NCI-H446 (cell line): ENCODE data around the gene FPGS.
"Not testable (repeated sequence)": the region's sequence is repeated elsewhere in the genome, so short reads cannot be mapped to it uniquely, and the experiment has no call there.

Experiments
- DNase-seq, 2 experiments: peaks; one replicate each; lab custom pipeline; 2025; lab: John Stamatoyannopoulos, UW

The FPGS gene

DNA sequence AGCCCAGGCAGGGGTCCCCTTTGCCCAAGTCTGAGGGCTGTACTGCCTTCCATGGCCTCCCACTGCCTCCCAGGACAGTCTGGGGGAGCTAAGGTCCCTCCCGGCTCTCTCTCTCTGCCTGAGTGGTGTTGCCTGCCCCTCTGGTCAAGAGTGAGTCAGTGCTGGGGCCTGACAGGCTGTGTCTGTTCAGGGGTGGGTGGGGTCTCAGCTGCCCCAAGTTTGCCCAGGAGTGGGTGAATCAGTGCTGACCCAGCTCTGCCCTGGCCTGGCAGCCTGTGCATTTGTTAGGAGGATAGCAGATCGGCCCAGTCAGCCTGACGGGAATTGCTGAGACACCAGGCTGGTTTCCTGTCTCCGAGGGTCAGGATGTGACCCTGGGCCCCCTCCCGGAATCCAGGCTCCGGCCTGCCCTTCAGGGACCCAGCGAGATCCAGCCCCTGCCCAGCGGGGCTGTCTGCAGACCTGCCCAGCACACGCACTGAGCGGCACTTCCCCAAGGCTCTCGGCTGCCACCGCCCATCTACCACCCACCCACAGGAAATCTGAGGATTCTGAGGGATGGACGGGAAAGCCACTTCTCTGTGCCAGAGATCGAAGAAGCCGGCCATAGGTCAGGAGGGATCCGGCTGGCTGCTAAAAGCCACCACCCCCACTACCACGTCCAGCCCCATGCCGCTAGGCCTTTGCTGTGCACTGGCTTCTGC is 35.8 kb downstream of the FPGS start:
- DNase-seq = no peak

DNA sequence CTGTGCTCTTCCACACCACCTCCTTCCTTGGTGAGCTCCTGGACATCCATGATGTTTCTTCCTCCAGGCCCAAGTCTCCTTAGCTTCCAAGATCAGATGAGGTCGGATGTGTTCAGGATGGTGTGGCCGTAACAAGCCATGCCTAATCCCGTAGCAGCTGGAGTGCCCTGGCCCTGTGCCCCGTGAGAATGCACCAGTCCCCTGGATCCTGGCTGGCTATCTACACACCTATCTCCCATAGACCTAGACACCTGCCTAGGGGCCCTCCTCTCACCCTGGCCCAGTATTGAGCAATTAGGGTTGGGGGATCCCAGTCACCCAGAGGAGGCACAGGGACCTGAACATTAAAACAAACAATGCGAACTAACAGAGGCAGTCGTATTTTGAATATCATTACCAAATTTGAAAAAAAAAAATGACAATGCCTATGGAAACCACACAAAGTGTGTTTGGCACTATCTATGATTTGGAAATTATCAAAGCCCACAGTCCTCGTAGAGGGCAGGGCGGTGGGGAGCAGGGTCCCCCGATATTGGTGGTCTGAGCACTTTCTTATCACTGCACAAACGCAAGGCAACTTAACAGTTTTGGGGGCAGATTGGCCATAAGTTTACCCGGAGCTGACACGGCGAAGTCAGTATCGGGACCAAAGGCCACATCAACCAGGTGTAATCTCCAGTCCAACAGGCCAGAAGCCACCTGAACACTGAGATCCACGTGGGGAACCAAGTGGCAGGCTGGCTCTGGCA is 38.6 kb downstream of the FPGS start:
- DNase-seq = no peak

DNA sequence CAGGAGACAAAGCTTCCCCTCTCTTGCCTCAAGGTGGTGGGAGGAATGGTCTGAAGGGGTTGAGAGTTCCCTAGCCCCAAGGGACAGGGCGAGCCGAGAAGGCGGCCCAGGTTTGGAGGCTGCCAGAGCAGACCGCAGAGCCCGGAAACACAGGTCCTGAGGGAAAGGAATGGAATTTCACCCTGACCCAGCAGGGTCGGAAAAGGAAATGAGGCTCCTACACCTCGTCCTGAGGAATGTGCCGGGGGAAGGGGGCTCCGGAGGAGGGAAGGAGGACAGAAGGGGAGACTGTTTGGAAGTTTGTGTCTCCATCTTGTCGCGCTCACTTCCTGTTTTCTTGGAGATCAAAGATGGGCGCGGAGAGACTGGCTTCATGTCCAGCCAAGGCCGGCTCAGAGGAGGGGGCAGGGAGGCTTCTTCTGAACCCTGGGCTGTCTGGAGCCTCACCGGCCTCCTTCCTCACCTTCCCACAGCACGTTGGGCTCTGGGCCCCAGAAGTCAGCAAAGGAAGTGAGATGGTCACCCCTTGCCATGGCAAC is 42.2 kb downstream of the FPGS start:
- no peak for DNase-seq

DNA sequence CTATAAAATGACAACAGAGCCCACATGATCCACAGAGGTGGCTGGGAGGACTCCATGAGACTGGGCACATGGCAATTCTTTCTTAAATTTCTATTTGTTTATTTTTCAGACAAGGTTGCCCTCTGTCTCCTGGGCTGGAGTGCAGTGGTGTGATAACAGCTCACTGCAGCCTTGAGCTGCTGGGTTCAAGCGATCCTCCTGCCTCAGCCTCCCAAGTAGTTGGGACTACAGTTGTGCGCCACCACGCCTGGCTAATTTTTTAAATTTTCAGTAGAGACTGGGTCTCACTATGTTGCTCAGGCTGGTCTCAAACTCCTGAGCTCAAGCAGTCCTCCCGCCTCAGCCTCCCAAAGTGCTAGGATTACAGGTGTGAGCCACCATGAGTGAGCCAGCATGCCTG is 42.9 kb downstream of the FPGS start:
- not testable (repeated sequence) for DNase-seq

GRCh38 chr9:127846443-127847177 is 43.9 kb downstream of the FPGS start:
- DNase-seq = no peak

GRCh38 chr9:127847178-127847510 is 44.5 kb downstream of the FPGS start:
- DNase-seq = no peak

DNA sequence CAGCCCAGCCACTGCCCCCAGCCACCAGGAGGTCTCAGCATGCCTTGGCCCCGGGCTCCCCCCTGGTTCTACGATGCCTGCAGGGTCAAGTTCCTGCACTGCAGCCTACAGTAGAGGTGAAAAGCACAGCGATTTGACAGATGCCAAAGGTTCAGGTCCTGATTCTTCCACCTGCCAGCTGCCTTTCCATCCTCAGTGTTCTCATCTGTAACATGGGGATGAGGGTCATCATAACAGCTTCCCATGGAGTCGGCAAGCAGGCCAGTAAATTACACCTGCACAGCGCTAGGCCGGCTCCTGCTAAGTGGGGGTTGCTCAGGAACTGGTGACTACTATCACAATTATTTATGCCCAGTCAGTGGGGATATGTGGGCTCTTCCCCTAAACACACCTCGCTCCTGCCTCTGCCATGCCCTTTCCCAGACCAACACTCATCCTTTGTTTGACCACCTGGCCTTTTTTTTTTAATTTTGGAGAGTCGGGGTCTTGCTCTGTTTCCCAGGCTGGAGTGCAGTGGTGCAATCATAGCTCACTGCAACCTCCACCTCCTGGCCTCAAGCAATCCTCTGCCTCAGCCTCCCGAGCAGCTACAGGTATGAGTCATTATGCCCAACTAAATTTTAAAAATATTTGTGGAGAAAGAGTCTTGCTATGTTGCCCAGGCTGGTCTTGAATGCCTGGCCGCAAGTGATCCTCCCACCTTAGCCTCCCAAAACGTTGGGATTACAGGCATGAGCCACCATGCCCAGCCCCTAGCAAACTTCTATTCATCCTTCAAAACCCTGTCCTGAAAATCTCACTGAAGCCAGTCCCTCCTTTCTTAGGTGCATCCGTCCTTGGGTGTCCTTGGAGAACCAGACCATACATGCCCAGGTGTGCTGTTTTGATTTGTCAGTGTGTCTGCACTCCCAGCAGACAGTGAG is 45.4 kb downstream of the FPGS start:
- no peak for DNase-seq

DNA sequence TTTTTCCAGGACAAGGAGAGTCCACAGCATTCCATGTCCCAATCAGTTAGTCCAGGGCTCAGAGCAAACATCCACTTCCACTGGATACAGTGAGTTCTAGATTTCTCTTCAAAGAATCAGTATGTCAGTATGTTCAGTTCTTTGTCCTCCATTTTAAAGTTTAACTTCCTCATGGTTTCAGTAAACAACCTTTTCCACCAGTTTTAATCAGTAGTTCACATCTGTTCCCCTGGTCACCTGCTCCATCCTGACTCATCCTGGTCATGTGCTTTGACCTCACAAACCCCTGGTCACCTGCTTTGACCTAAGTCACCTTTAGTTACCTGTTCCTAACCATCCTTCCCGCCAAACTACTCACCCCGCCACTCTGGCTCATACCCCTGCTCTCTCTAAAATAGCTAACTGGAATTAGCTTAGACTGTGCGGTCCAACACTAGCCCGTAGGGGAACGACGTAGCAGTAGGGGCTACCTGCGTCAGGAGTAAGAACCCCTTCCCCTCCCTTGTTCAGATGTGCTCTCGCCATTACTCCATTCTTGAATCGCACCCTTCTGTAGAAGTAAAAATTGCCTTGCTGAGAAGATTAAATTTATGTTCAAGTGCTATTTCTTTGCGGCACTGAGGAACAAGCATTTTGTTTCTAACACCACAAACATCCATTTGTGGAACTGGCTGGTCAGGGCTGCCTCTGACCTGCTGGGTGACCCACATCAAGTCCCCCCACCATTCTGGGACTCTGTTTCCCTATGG is 46.2 kb downstream of the FPGS start:
- no peak for DNase-seq

DNA sequence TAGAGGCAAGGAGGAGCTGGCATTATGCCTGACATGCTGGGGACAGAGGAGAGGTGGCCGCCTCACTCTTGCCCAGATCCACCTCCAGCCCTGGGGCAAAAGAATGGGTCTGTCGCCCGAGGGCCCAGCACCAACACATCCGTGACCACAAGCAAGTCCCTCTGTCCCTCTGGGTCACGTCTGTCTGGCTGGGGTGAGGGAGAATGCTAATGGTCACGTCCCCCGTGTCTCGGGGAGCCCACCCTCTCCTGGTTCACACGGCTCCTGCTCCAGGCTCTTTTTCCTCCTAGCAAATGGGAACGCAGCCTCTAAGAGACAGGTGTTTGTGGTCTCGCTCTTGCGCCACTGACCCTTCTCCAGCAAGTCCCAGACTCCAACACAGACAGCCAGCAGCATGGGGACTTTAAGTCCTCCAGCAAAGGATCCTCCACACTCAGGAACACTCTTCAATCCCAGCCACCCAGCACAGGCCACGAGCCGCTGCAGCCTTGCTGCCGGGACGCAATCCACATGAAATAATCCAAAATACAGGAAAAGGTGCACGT is 47.7 kb downstream of the FPGS start:
- no peak for DNase-seq

GRCh38 chr9:127852829-127853228 is 50.1 kb downstream of the FPGS start:
- no peak for DNase-seq

DNA sequence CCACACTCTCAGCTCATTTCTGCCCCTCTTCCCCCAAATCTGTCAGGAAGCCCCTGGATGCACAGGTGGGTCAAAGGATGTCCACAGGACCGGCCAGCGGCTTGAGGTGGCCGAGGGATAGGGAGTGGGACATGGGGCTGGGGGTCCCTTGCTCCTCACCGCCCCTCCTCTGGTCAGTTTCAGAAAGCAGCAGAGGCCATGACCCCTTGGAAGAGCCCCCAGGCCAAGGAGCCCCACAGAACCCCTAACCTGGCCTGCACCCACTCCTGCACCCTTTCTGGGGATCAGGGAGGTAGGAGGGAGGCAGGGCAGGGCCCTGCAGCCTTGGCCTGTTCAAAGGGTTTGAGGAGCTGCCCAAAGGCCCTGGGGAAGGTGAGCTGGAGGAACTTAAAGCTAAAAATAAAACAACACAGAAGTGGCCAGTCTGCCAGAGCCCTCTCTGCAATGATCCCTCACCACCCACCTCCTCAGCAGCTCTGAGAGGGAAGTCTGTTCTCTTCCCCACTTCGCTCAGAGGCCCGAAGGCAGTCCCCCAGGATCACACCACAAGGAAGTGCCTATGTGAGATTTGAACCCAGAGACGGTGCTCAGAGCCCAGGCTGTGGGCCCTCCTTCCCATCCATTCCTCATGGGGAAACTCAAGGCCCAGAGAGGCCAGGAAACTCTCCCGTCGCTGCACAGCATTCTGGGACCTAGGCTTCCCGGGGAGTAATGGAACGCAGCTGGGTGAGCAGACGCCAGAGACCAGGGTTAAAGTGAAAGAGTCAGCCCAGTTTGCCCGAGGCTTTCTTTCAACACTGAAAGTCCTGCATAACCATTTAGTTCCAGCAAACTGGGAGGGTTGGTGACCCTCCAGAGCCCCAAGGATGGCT is 50.9 kb downstream of the FPGS start:
- no peak for DNase-seq

- no peak for DNase-seq
These were observed 51.6 kb downstream of the FPGS start, which contains the start of gene ENG for GRCh38 chr9:127854184-127854806. ENG (minus strand) TSS chr9:127854658; CDS start chr9:127854355, 303 bp downstream.

DNA sequence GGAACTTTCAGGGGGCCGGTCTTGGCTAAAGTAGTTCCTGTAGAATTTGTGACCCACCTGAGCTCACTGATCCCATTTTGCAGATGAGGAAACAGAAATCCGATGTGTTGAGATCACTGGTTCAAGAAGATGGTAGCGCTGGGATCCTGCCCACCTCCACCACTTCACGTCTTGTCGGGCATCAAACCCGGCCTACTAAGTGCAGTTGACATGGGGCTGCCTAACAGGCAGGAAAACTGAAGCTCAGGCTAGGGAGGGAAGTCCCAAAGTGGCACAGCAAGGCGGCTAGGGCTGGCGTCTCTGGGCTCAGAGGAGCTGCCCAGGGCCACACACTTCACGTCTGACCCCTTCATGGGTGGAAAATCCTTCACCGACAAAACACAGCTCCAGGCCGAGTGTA is 52.3 kb downstream of the FPGS start:
- DNase-seq = no peak

- no peak for DNase-seq
These were observed 52.8 kb downstream of the FPGS start for GRCh38 chr9:127855522-127855921.

- no peak for DNase-seq
These were observed 53.5 kb downstream of the FPGS start for GRCh38 chr9:127856094-127856728.

DNA sequence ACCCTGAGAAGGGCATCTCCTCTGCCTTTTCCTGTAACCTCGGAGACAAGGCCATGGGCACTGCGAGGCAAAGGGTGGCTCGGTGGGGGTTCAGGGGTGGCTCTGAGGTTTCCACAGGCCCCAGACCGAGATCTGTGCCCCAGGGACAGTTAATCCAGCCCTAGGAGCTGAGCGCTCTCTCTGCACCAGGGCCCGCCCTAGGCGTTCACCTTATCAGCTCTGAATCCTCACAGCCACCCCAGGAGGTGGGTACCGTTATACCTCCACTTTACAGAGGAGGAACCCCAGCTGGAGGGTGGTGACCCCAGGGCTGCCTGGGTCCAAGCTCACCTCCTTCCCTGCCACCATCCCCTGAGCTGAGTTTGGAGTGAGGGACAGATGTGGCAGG is 54.0 kb downstream of the FPGS start:
- no peak for DNase-seq

DNA sequence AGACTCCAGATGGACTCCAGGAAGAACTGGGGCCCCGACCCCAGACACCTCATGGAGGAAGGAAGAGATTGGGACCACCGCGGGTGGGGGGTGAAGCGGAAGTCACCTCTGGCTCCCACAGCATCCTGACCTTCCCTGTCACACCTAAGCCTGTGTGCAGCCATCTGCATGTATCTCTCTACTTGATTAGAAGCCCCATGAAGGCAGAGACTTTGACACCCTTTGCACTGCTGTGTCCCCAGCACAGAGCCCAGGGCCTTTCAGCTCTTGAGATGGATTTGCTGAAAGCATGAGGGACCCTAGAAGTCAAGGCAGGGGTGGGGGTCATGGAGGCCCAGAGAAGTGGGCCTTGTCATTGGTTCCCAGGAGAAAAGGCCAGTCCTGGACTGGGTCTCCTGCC is 54.6 kb downstream of the FPGS start:
- no peak for DNase-seq

- DNase-seq = no peak
These were observed 55.4 kb downstream of the FPGS start for GRCh38 chr9:127858041-127858512.

DNA sequence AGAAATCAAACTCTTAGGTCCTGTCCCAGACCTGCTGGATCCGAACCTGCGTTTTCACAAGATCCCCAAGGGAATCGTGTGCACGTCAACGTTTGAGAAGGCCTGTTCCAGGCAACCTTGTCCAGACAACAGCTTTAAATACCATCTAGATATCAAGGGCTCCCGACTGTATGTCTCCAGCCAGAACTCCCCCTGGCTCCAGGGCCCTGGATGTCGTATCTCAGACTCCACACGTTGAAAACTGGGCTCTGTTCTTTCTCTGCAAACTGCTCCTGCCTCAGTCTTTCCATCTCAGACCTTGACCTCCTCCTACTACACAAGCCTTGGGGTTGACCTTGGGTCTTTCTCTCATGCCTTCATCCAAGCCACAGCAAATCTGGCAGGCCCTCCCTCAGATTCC is 57.6 kb downstream of the FPGS start:
- DNase-seq = no peak
